HCT116 (cell line): ENCODE measurements around the gene NEU4. TPM values are rescaled to one million over a fixed set of nuclear protein-coding genes. Genes with fewer than 3 reads are reported as not detected.

Source experiments
- ATAC-seq: fragments of 200-7000 bp; cut with Tn5 transposase; 2 replicates; pipeline ENCODE4 v1.9.1; 2020; ENCODE audit warnings: mild to moderate bottlenecking, moderate library complexity
- BruUV-seq: library from RNA; stranded (reverse); fragments of 400-500 nt; replicated peaks from 2 replicates; lab custom pipeline; 2021; lab: Mats Ljungman, UMichigan
- CTCF ChIA-PET: fragments of 300-600 bp; sonication (Branson Sonifier 250); formaldehyde crosslinking; loops from one replicate; lab custom pipeline; 2021; ENCODE audit warnings: antibody characterized with exemption; lab: Charles Lee
- POLR2A ChIA-PET: fragments of 300-600, 350-600 bp; sonication (Branson Sonifier 250); formaldehyde crosslinking; loops from one replicate; lab custom pipeline; 2021; ENCODE audit warnings: antibody characterized with exemption; lab: Charles Lee
- RAD21 ChIA-PET, 2 experiments: fragments of 300-600 bp; sonication (Branson Sonifier 250); formaldehyde crosslinking; loops; one replicate each; lab custom pipeline; 2023; ENCODE audit warnings: low total read pairs in 2 of 2; ENCODE audit not compliant: uncharacterized antibody in 2 of 2, unreplicated experiment in 2 of 2, low non-redundant PET in 1 of 2; lab: Charles Lee
- DNase-seq: peaks from one replicate; pipeline ENCODE4 v3.0.0-alpha.2; 2010; ENCODE audit warnings: low read depth, low spot score
- H2AFZ ChIP-seq: fragments of 200-600 bp; shearing (Covaris generic), sonication (generic); 2 replicates; pipeline ENCODE4 v1.6.1; 2017; ENCODE audit warnings: low read depth, mixed run types, mixed read lengths, antibody characterized with exemption, low read length; ENCODE audit not compliant: poor library complexity, severe bottlenecking
- H3K27ac ChIP-seq: 2 replicates; pipeline ENCODE4 v1.5.1; 2012; ENCODE audit warnings: low read depth, low read length
- H3K27me3 ChIP-seq: fragments of 200-600 bp; sonication (generic); 2 replicates; pipeline ENCODE4 v1.6.1; 2016; ENCODE audit warnings: mixed run types, low read length, mixed read lengths; ENCODE audit not compliant: insufficient read depth
- H3K36me3 ChIP-seq, 2 experiments: fragments of 200-500 bp in 1 of 2; fragments of 200-600 bp in 1 of 2; sonication (Bioruptor generic) in 1 of 2; sonication (generic) in 1 of 2; 2 replicates each; pipeline versions ENCODE4 v1.5.1 to v1.6.1; 2014 to 2016; ENCODE audit warnings: low read length in 2 of 2, inconsistent platforms in 1 of 2, mixed read lengths in 1 of 2, mixed run types in 1 of 2; ENCODE audit not compliant: insufficient read depth in 2 of 2, control insufficient read depth in 1 of 2
- H3K4me1 ChIP-seq, 2 experiments: fragments of 200-600 bp in 1 of 2; sonication (generic) in 1 of 2; 2 replicates each; pipeline versions ENCODE4 v1.5.1 to v1.6.1; 2012 to 2017; ENCODE audit warnings: low read length in 2 of 2, inconsistent platforms in 1 of 2, mild to moderate bottlenecking in 1 of 2, mixed read lengths in 1 of 2, mixed run types in 1 of 2, moderate library complexity in 1 of 2; ENCODE audit not compliant: insufficient read depth in 2 of 2, control insufficient read depth in 1 of 2
- H3K4me2 ChIP-seq: fragments of 200-600 bp; sonication (generic); 2 replicates; pipeline ENCODE4 v1.6.1; 2017; ENCODE audit warnings: mixed run types, low read length, mixed read lengths
- H3K4me3 ChIP-seq, 2 experiments: fragments of 200-600 bp in 1 of 2; sonication (generic) in 1 of 2; replicated peaks in 1 of 2; 2 replicates each; pipeline ENCODE4 v1.5.1; 2011 to 2016; ENCODE audit warnings: low read length in 2 of 2, control low read depth in 1 of 2, low read depth in 1 of 2, mild to moderate bottlenecking in 1 of 2, mixed read lengths in 1 of 2, mixed run types in 1 of 2
- H3K79me2 ChIP-seq: fragments of 200-600 bp; sonication (generic); 2 replicates; pipeline ENCODE4 v1.6.1; 2017; ENCODE audit warnings: mild to moderate bottlenecking, mixed run types, low read length, moderate library complexity, mixed read lengths; ENCODE audit not compliant: insufficient read depth
- H3K9ac ChIP-seq: fragments of 200-600 bp; sonication (generic); 2 replicates; pipeline ENCODE4 v1.6.1; 2016; ENCODE audit warnings: low read length, mixed read lengths
- H3K9me2 ChIP-seq: fragments of 200-600 bp; sonication (generic), shearing (Covaris generic); 2 replicates; pipeline ENCODE4 v1.6.1; 2017; ENCODE audit warnings: mixed run types, mild to moderate bottlenecking, moderate library complexity; ENCODE audit not compliant: insufficient read depth
- H3K9me3 ChIP-seq, 2 experiments: fragments of 200-500 bp in 1 of 2; fragments of 200-600 bp in 1 of 2; sonication (Bioruptor generic) in 1 of 2; sonication (generic) in 1 of 2; 2 replicates each; pipeline ENCODE4 v1.6.1; 2014 to 2017; ENCODE audit warnings: low read length in 2 of 2, mixed read lengths in 2 of 2, inconsistent platforms in 1 of 2, low read depth in 1 of 2, mild to moderate bottlenecking in 1 of 2, mixed run types in 1 of 2, moderate library complexity in 1 of 2; ENCODE audit not compliant: control insufficient read depth in 1 of 2, insufficient read depth in 1 of 2
- H4K20me1 ChIP-seq: fragments of 200-600 bp; sonication (generic), shearing (Covaris generic); 2 replicates; pipeline ENCODE4 v1.6.1; 2017; ENCODE audit warnings: mixed run types, mild to moderate bottlenecking, moderate library complexity; ENCODE audit not compliant: insufficient read depth
- CTCF ChIP-seq, 3 experiments: fragments of 200-600 bp in 1 of 3; sonication (generic) in 1 of 3; IDR thresholded peaks in 2 of 3; conservative IDR thresholded peaks in 1 of 3; 2 replicates each; pipeline ENCODE4 v1.5.1; 2012 to 2017; ENCODE audit warnings: low read depth in 2 of 3, low read length in 2 of 3, antibody characterized with exemption in 1 of 3, borderline replicate concordance in 1 of 3, control low read depth in 1 of 3, mild to moderate bottlenecking in 1 of 3, mixed read lengths in 1 of 3, mixed run types in 1 of 3, moderate library complexity in 1 of 3; ENCODE audit not compliant: insufficient read depth in 1 of 3
- FOSL1 ChIP-seq: IDR thresholded peaks from 2 replicates; pipeline ENCODE4 v1.6.1; 2012; ENCODE audit warnings: low read depth
- RAD21 ChIP-seq: IDR thresholded peaks from 2 replicates; pipeline ENCODE4 v1.6.1; 2012; ENCODE audit warnings: low read depth, mild to moderate bottlenecking
- ZBTB33 ChIP-seq: IDR thresholded peaks from 2 replicates; pipeline ENCODE4 v1.6.1; 2011; ENCODE audit warnings: mild to moderate bottlenecking, low read length, moderate library complexity; ENCODE audit not compliant: insufficient replicate concordance; ENCODE audit errors: extremely low read depth
- intact Hi-C: fragments of 100-400 bp; cut with micrococcal nuclease; formaldehyde crosslinking; loops from 2 replicates; pipeline ENCODE4 v1.10.0; 2022
- total RNA-seq: library from RNA; stranded (reverse); gene quantifications from one replicate; pipeline ENCODE4 v1.2.1, GENCODE V29; 2021; ENCODE audit not compliant: unreplicated experiment

The NEU4 gene
- total RNA-seq, 1 experiment from 2014 or later: 0.34 TPM

- Histone ChIP-seq H3K27me3 (no peaks in the 10 kb centered on the region), H3K4me3 (no peak overlapping the region), H3K36me3 (no peaks in the 10 kb centered on the region), H3K4me2 (no peak overlapping the region), H3K79me2 (no peaks in the 10 kb centered on the region), H3K9me2 (no peaks in the 10 kb centered on the region), H3K9me3 (no peaks in the 10 kb centered on the region), H3K9ac (no peak overlapping the region), H4K20me1 (no peaks in the 10 kb centered on the region), H3K27ac (no peak overlapping the region), H2AFZ (no peak overlapping the region), H3K4me1 (no peaks in the 10 kb centered on the region)
- CTCF ChIA-PET: no interaction called here
- RAD21 ChIA-PET: no interaction called here
- ATAC-seq (0 out of 2 replicates have a peak, but pooled peaks have one; percentile 24), DNase-seq (no peak)
- no peak for TF ChIP-seq CTCF (IDR thresholded peaks at IDR 0.05 in 2 of 3, conservative IDR thresholded peaks at IDR 0.05 in 1 of 3; ENCODE audit: borderline replicate concordance in 1 of 3, insufficient read depth in 1 of 3, low read depth in 2 of 3, low read length in 2 of 3)
- no peak for TF ChIP-seq FOSL1
- POLR2A ChIA-PET: no interaction called here
- no TSS peak for BruUV-seq
- intact Hi-C loops: no loop called here
Measured at GRCh38 chr2:241850544-241851324, 41.7 kb downstream of the NEU4 start.

GRCh38 chr2:241851325-241852115 is 42.5 kb downstream of the NEU4 start:
- Histone ChIP-seq H3K9me2 (no peaks in the 10 kb centered on the region), H3K9me3 (no peaks in the 10 kb centered on the region), H3K27ac (no peak overlapping the region), H3K36me3 (no peaks in the 10 kb centered on the region), H3K4me1 (no peaks in the 10 kb centered on the region), H2AFZ (no peak overlapping the region), H3K79me2 (no peaks in the 10 kb centered on the region), H3K27me3 (no peaks in the 10 kb centered on the region), H3K4me3 (no peak overlapping the region), H3K4me2 (no peak overlapping the region), H3K9ac (no peak overlapping the region), H4K20me1 (no peaks in the 10 kb centered on the region)
- intact Hi-C loops: no loop called here
- DNase-seq (no peak), ATAC-seq (no peak)
- RAD21 ChIA-PET: no interaction called here
- CTCF ChIA-PET: no interaction called here
- BruUV-seq: no TSS peak
- POLR2A ChIA-PET: no interaction called here
- TF ChIP-seq RAD21 (no peak), ZBTB33 (no peak)
